SHP77 (cell line): ENCODE measurements around the gene ATG4A.

ENCODE experiments used
- DNase-seq, 2 experiments: peaks; one replicate each; lab custom pipeline; 2025; lab: John Stamatoyannopoulos, UW

The ATG4A gene

DNA sequence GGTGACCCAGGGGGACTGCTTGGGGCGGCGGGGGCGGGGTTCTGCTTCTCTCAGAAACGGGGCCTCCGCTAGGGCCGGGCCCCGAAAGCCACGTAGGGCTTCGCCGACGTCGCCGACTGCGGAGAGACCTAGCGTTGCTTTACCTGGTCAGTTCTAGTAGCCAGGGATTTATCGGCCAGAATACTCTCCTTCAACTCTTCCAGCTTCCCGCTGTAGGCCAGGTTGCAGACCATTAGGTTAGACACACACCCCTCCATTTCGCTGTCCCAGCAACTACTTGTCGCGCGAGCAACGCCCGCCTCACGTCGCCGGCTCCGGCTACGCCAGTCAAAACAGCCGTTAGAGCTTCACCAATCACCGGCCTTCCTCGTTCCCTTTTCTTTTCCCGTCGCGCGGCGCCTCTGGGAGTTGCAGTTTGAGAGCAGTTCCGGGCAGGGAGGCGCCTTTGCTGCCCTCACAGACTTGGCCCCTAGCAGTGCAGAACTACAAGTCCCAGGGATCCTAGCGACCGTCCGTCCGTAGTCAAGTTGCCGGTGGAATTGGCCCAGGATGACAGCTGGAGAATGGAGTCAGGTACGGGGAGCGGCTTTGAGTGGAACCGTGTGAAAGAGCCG, at the start of gene ATG4A, which contains the start of gene PSMD10:
TSS of gene ATG4A (plus strand) at position 515 of the 614 bp plus-strand sequence. CDS start at position 564, 49 bp downstream.
TSS of gene PSMD10 (minus strand) at position 279 of the 614 bp plus-strand sequence. CDS start at position 257, 22 bp downstream.
- peak; percentile 93 to 94 for DNase-seq

- DNase-seq, result no peak
These were observed 46.9 kb upstream of the ATG4A start, which contains the start of gene VSIG1 for GRCh38 chrX:108044554-108045256. TSS of gene VSIG1 (plus strand) at chrX:108045065. CDS start at chrX:108045131, 66 bp downstream.

GRCh38 chrX:108049649-108050048, 41.9 kb upstream of the ATG4A start:
- no peak for DNase-seq

- no peak for DNase-seq
These were observed 38.4 kb upstream of the ATG4A start for GRCh38 chrX:108053218-108053617.

GRCh38 chrX:108055546-108055945, 36.0 kb upstream of the ATG4A start:
- no peak for DNase-seq

DNA sequence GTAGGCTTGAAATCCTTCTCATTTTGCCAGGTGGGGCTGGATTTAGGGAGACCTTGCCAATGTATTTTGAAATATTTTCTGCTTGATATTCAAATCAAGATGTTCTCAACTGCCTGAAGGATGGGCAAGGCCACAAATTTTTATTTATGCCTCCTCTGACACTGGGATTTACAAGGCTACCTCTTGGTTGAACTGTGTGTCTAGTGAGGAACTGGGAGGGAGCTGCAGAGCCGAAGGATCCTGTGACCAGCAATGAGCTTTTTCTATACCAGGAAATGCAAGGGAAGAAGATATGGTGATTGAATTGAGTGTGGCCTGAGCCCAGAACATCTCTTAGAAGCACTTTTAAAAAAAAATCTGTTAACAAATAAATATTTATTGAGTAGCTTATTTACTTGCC, 31.8 kb upstream of the ATG4A start:
- DNase-seq, result no peak

- no peak for DNase-seq
These were observed 27.6 kb upstream of the ATG4A start for GRCh38 chrX:108064001-108064400.

DNA sequence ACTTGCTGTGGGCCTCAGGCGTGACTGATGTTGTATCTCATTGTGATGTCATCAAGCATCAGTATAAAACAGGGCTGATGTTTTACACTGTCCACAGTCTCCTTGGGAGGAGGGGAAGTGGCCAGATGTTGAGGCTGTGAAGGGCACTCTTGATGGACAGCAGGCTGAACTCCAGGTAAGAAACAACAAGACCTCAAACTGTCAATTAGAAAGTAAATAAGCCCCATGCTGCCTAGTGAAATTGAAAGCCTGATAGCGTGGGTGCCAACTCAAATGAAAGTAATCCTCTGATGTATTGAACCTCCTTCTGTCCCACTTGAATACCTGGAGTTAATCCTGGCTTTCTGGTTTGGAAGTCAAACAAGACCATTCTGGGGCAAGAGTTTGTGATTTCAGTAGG, 27.0 kb upstream of the ATG4A start:
- DNase-seq, result no peak

GRCh38 chrX:108068121-108068520, 23.5 kb upstream of the ATG4A start:
- no peak for DNase-seq

DNA sequence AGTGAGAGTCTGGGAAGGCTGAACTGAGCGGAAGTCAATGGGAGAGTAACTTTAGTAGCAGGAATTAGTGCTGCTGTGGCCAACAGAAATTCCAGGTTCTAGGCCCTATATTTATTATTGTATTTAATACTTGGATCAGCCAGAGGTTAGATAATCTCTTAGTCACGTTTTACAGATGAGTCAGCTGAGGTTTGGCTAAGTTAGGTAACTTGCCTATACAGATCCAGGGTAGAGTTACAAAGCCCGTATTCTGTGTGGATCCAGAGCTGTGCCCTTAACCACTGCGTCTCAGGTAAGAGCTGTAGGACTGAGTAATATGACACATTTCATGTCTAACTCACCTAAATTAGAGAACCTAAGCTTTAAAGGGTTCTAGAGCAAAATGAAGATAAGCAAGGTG, 20.7 kb upstream of the ATG4A start:
- DNase-seq, result no peak

- DNase-seq, result no peak
These were observed 20.0 kb upstream of the ATG4A start for GRCh38 chrX:108071578-108071977.

DNA sequence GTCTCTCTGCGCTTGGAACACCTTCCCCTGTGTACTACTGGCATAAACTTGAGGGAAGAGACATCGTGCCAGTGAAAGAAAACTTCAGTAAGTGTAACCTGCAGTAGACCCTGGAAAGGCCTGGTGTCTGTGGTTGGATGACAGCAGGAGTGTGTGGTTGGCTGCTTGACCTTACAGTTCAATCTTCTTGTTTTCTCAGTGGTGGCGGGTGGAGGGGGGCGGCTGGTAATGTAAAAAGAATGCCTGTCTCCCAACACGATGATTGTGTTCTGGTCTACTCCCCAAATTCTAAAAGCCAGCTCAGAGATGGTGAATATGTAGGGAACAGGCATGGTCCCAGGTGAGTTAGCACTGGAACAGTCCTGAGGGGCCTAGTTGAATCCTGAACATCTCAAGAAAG, 18.8 kb upstream of the ATG4A start:
- DNase-seq, result no peak

- DNase-seq, result no peak
These were observed 10.5 kb upstream of the ATG4A start for GRCh38 chrX:108081110-108081509.

DNA sequence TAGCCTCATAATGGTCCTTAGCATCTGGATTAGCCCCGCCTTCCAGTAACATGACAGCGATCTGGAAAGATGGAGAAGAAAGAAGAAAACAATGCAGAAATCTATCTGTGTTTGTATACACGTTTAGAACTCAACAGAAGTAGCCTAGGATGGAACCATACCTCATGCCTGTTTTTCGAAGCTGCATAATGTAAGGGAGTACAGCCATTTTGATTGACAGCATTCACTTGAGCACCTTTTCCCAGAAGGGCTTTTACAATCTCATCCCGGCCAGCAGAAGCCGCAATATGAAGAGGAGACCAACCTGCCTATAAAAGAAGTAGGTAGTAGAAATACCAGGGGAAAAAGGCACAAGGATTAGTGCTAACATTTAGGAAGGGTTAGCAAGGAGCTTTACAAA, 3.8 kb upstream of the ATG4A start:
- no peak for DNase-seq

DNA sequence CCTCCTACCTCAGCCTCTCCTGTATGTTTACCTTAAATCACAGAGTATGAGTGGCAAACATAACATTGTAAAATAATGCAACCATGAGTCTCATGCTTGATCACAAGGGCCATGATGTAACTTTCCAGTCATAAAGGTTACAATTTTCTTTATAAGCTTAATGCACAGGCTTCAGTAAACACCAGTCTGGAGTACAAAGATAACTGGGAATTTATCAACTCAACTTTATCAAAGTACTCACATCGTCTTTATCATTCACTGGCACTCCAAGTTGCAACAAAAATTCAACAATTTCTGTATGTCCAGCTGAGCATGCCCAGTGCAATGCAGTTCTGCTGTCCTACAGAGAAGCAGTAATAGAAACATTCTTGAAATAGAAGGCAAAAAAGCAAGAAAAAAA, 3.1 kb upstream of the ATG4A start:
- no peak for DNase-seq

GRCh38 chrX:108090491-108091263, 901 bp upstream of the ATG4A start:
- no peak for DNase-seq

DNA sequence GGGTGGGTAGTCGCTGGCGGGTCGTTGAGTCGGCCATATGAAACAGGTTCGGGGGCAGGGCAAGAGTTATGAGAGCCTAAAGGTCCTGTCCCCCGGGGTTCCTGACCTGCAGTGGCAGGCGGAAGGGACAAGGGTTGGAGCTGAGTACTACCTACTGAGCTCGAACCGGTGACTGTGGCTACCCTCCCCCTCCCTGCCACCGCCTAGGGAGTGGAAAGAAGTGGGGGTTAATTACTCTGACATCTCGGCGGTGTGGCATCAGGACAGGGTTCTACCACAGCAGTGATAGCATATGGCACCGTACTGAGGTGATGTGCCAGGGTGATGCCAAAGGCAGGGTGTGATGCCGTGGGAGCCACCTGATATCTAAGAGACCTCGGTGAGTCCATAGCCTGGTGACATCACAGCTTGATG, 307 bp downstream of the ATG4A start:
- DNase-seq, result peak; percentile 23 to 28

DNA sequence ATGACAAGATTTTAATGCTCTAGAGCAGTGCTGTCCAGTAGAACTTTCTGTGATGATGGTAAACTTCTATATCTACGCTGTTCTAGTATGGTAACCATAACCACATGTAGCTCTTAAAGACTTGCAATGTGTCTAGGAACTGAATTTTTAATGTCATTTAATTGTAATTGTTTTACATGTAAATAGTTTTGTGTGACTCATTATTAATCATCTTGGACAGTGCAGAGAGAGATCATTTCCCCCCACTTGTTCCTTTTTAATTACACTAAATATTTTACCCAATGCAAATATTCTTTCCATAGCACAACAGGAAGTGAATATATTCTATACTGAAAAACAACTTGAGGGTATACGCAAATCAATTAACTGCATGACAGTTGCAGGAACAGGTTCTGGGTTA, 5.8 kb downstream of the ATG4A start:
- no peak for DNase-seq

GRCh38 chrX:108105473-108105872, 13.9 kb downstream of the ATG4A start:
- DNase-seq, result no peak

DNA sequence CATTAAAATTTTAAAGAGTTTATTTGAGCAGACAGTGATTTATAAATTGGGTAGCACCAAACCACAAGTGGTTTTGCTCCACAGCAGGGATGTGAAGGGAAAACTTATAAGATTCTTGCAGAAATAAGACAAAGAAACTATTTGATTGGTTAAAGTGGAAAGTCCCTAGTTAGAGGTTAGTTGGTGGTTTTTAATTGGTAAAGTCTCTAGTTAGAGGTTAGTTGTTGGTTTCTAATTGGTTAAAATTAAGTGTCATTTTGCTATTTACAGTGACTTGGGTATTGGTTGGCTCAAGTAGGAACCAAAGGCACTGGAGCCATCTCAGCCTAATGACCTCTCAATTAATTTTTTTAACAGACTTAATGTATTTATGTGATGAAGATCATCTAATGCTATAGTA, 23.0 kb downstream of the ATG4A start:
- no peak for DNase-seq

GRCh38 chrX:108117988-108118387, 26.4 kb downstream of the ATG4A start:
- no peak for DNase-seq

GRCh38 chrX:108121291-108121690, 29.7 kb downstream of the ATG4A start:
- no peak for DNase-seq

GRCh38 chrX:108122748-108123147, 31.2 kb downstream of the ATG4A start:
- DNase-seq, result no peak
